Right renal pelvis (tissue), 4 donors: ENCODE measurements around the gene NBDY. TPM values are rescaled to one million over a fixed set of nuclear protein-coding genes. Genes with fewer than 3 reads are reported as not detected.

Source experiments
- DNase-seq, 4 donors: peaks; one replicate each; pipeline ENCODE4 v3.0.0-alpha.2; 2013; ENCODE audit warnings: low read depth in 4 of 4, low spot score in 3 of 4, missing footprints in 1 of 4
- polyA plus RNA-seq, 4 donors: library from polyadenylated mRNA; unstranded; fragments of 120-200 nt; gene quantifications; one replicate each; pipeline ENCODE4 v1.2.1, GENCODE V29; 2013; ENCODE audit not compliant: insufficient read length in 4 of 4

NBDY gene
- polyA plus RNA-seq, 4 donors, result 99.9 to 126 (median 110) TPM

GRCh38 chrX:56784666-56785065, 55.6 kb downstream of the NBDY start:
- no peak for DNase-seq

DNA sequence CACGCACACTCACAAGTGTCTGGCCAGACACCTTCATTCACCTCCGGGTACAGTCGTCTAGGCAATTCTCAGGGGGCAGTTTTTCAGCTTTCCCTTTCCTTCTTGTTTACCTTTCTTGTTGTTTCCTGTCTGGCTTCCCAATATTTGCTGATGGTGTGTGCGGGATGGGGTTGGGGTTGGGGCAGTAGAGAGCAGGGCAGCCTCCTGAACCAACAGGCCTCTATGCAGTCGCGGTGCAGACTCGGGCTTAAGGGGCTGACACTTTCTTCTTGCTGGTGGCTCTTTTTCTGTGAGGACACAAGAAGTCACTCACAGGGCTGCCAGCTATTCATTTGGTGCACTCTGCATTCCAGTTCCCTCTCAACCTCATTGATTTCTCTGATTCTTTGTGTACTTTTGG, 56.4 kb downstream of the NBDY start:
- DNase-seq, result no peak

GRCh38 chrX:56786889-56787733, 58.1 kb downstream of the NBDY start:
- no peak for DNase-seq

DNA sequence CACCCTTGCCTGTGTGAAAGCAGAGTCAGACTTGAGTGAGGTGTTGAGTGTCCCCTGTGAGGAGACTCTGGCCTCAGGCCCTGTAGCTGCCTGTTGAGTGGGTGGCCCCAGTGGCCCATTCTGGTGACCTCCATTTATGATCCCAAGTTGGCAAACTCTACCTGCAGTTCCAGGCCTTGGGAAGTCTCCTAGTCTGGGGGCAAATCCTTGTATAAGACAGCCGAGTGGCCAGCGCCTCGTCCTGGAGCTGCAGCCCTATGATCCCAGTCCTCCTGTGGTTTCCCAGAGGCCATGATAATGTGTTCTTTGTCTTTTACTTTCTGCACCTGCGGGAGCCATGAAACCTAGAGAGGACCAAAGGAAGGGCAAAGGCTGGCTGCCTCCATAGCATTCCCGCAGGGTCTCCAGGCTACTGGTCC, 58.7 kb downstream of the NBDY start:
- no peak for DNase-seq

DNA sequence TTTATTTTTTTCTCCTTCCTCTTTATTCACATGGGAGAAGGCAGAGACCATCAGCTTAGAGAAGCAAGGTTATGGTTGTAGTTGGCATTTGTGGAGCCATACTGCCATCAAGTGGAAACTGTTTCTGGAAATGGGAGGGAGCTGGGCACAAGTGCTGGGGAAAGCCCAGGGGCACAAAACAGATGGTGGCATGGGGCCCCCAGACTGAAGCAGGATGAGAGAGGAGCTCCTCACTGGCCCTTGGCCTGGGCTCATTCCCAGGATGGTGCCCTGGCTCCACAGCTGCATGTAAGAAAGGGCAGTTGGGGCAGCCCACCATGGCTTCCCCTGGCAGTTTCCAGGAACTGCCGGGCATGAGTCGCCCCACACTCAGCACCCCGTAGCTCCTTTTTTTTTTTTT, 59.2 kb downstream of the NBDY start:
- DNase-seq, result no peak

DNA sequence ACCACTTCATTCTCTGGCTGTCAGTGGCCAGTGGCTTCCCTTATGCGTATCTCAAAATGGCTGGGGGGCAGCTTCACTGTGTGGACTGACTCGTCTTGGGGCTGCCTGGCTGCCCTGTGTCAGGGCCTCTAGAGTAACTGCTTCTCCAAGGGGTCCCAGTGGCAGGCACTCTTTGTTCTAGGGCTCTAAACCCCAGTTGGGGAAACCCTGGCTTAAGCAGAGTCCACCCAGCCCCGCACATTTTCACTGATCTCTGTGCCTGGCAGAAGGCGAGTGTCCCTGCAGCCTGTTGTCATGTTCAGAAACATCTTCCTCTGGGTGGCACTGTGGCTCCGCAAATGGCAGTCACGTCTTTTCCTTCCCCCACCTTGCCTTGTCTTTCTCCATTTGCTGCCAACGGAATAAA, 59.7 kb downstream of the NBDY start:
- no peak for DNase-seq

DNA sequence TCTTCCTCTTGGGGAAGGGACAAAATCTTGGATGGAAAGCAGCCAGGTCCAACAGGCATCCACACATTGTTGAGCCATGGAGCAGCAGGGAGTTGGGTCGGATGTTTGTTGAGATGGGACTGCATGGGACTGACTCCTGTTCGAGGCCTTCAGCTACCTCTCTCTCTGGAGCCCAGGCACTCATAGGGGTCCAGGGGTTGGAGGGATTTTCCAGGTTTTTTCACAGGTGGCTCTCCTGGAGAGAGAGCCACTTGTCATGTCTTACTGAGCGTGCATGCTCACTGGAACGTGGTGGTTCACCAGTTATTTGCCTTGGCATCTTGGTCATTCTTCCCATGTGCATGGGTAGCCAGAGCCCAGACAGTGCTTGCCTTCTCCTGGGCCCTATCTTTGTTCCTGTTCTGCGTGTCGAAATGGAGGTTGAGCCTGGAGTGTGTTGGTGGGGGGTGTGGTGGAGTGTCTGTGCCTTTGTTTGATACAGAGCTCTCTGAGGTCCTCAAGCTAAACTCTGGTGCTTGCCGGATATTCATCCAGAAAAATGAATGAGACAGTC, 60.6 kb downstream of the NBDY start:
- DNase-seq, result no peak

- no peak for DNase-seq
Observed at GRCh38 chrX:56790778-56791177, 61.7 kb downstream of the NBDY start.

- DNase-seq, result no peak
Observed at GRCh38 chrX:56791456-56791855, 62.4 kb downstream of the NBDY start.

GRCh38 chrX:56792270-56793111, 63.4 kb downstream of the NBDY start:
- DNase-seq, result no peak

- no peak for DNase-seq
Observed at GRCh38 chrX:56793112-56793430, 64.0 kb downstream of the NBDY start.

DNA sequence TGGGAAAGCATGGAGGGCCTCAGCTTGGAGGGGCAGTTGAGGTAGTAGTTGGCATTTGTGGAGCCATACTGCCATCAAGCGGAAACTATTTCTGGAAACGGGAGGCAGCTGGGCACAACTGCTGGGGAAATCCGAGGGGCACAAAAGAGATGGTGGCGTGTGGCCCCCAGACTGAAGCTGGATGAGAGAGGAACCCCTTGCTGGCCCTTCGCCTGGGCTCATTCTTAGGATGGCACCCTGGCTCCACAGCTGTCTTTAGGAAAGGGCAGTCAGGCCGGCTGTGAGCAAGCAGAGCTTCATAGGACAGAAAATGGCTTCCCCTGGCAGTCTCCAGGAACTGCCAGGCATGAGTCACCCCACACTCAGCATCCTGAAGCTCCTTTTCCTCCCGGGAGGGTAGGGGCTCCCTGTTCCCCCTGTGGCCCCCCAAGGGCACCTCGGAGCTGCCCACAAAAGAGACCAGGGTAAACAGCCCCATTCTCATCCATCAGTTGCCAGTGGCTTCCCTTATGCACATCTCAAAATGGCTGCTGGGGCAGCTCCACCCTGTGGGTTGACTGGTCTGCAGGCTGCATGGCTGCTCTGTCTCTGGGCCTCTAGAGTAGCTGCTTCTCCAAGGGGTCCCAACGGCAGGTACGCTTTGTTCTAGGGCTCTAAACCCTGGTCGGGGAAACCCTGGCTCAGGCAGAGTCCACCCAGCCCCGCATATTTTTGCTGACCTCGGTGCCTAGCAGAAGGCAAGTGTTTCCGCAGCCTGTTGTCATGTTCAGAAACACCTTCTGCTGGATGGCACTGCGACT, 64.7 kb downstream of the NBDY start:
- no peak for DNase-seq

DNA sequence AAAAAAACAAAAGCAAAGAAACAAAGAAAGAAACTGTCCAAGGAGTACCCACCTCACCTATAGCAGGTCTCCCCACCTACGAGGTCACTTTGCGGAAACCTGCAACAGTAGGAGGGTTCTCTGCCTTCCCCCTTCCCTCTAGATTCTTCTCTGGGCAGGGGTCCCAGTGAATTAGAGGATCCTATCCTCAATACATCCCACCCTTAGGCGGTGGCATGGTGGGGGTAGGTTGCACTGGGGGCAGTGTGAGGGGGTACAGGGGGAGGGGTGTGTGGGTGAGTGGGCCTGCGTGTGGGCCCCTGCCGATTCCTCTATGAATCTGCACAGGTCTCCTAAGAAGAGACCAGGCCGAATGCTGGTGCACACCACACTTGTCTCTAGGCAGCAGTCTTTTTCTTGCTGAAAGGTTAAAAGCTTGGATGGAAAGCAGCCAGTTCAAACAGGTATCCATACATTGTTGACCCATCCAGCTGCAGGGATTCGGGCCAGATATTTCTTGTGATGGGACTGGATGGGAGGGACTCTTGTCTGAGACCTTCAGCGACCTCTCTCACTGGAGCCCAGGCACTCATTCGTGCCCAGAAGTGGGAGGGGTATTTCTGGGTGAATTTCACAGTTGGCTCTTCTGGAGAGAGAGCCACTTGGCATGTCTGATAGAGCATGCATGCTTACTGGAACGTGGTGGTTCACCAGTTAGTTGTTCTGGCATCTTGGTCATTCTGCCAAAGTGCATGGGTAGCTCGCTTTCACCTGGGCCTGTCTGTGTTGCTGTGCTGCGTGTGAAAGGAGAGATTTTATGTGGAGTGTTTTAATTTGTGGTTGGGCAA, 65.6 kb downstream of the NBDY start:
- DNase-seq, result no peak

DNA sequence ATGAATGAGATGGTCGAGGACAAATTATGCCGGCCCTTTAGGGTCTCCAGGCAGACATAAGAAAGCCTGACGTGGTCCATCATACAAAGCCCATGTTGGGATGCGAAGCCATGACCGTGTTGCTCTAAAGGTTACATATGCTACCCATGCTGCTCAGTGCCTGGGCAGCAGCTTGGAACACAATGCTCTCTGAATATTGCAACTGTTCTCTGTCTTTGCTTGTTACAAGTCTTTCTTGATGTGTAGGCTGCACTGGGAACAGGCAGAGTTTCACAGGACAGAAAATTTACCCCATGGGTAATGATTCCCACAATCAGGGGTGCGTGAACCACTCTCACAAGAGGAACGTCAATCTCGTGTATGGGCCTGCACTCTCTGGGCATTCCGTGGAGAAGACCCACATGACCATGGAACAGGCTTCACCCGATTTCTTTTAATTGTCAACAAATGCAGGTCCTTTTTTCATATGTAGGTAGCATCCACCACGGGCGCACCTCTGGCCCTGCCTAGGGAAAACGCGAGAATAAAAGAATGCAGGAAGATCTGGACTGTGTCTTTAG, 66.3 kb downstream of the NBDY start:
- DNase-seq, result no peak

GRCh38 chrX:56796641-56797395, 67.8 kb downstream of the NBDY start:
- no peak for DNase-seq

GRCh38 chrX:56797574-56798338, 68.7 kb downstream of the NBDY start:
- DNase-seq, result no peak

GRCh38 chrX:56798339-56798711, 69.3 kb downstream of the NBDY start:
- no peak for DNase-seq
